GM12878 (cell line): ENCODE measurements around the gene FKBP9. TPM values are rescaled to one million over a fixed set of nuclear protein-coding genes. Genes with fewer than 3 reads are reported as not detected.

Experiments used
- ATAC-seq: fragments of 200-7000 bp; cut with Tn5 transposase; 3 replicates; pipeline ENCODE4 v1.9.1; 2020; ENCODE audit warnings: mild to moderate bottlenecking, moderate library complexity
- BruUV-seq: library from RNA; stranded (reverse); fragments of 400-500 nt; replicated peaks from 2 replicates; lab custom pipeline; 2021; lab: Mats Ljungman, UMichigan
- CTCF ChIA-PET: fragments of 300-600 bp; sonication (Branson Sonifier 250); formaldehyde crosslinking; extraction: SDS; loops from one replicate; lab custom pipeline; 2021; ENCODE audit warnings: inconsistent platforms; lab: Yijun Ruan, JAX
- POLR2A ChIA-PET: fragments of 350-600 bp; formaldehyde crosslinking; extraction: SDS; loops from one replicate; lab custom pipeline; 2021; ENCODE audit warnings: inconsistent platforms; lab: Charles Lee
- RAD21 ChIA-PET: fragments of 300-600 bp; sonication (Branson Sonifier 250); formaldehyde crosslinking; loops from one replicate; lab custom pipeline; 2023; ENCODE audit warnings: antibody characterized with exemption; ENCODE audit not compliant: unreplicated experiment; lab: Charles Lee
- SMC1A ChIA-PET: fragments of 300-600 bp; sonication (Branson Sonifier 250); formaldehyde crosslinking; loops from one replicate; lab custom pipeline; 2023; ENCODE audit not compliant: unreplicated experiment, uncharacterized antibody; lab: Charles Lee
- DNase-seq: peaks from one replicate; pipeline ENCODE4 v3.0.0-alpha.2; 2011; ENCODE audit warnings: low read depth, low spot score
- FAIRE-seq: peaks from 3 replicates; lab custom pipeline; 2011; peaks lifted over from hg19 to GRCh38; lab: Jason Lieb, UNC
- H2AFZ ChIP-seq: 2 replicates; pipeline ENCODE4 v1.6.0; 2011; ENCODE audit warnings: low read depth, low read length, control low read depth; ENCODE audit not compliant: control insufficient read depth
- H3K27ac ChIP-seq: 2 replicates; pipeline ENCODE4 v1.5.1; 2011; ENCODE audit warnings: control low read depth; ENCODE audit not compliant: control insufficient read depth, insufficient read depth
- H3K27me3 ChIP-seq, 2 experiments: replicated peaks in 1 of 2; 2 replicates each; pipeline versions ENCODE4 v1.6.0 to v1.6.1; 2011; ENCODE audit warnings: low read length in 1 of 2; ENCODE audit not compliant: control insufficient read depth in 2 of 2, insufficient read depth in 2 of 2
- H3K36me3 ChIP-seq, 2 experiments: 2 replicates each; pipeline ENCODE4 v1.5.1; 2011; ENCODE audit warnings: low read length in 1 of 2; ENCODE audit not compliant: control insufficient read depth in 2 of 2, insufficient read depth in 2 of 2
- H3K4me1 ChIP-seq: 2 replicates; pipeline ENCODE4 v1.6.1; 2011; ENCODE audit warnings: mild to moderate bottlenecking, low read length, moderate library complexity, mixed read lengths; ENCODE audit not compliant: control insufficient read depth, insufficient read depth
- H3K4me2 ChIP-seq: 2 replicates; pipeline ENCODE4 v1.6.0; 2011; ENCODE audit warnings: control low read depth; ENCODE audit not compliant: control insufficient read depth, insufficient read depth
- H3K4me3 ChIP-seq: fragments of 200-600 bp; sonication (generic); 2 replicates; pipeline ENCODE4 v1.5.1; 2016
- H3K79me2 ChIP-seq: 2 replicates; pipeline ENCODE4 v1.6.0; 2011; ENCODE audit warnings: low read length; ENCODE audit not compliant: control insufficient read depth, insufficient read depth
- H3K9ac ChIP-seq: 2 replicates; pipeline ENCODE4 v1.8.0; 2011; ENCODE audit warnings: low read length, control low read depth, mixed read lengths; ENCODE audit not compliant: control insufficient read depth, insufficient read depth
- H3K9me3 ChIP-seq: replicated peaks from 3 replicates; pipeline ENCODE4 v1.5.1; 2011; ENCODE audit warnings: mild to moderate bottlenecking, low read length; ENCODE audit not compliant: control insufficient read depth, insufficient read depth
- H4K20me1 ChIP-seq: 2 replicates; pipeline ENCODE4 v1.6.0; 2011; ENCODE audit not compliant: control insufficient read depth, insufficient read depth
- ATF7 ChIP-seq: fragments of 450-650 bp; IDR thresholded peaks from 2 replicates; pipeline ENCODE4 v1.6.1; 2016; ENCODE audit warnings: low read depth, mild to moderate bottlenecking
- CBFB ChIP-seq: IDR thresholded peaks from 2 replicates; pipeline ENCODE4 v1.6.1; 2016; ENCODE audit warnings: antibody characterized with exemption, low read depth
- CBX3 ChIP-seq: fragments of 200-600 bp; sonication (generic); IDR thresholded peaks from 2 replicates; pipeline ENCODE4 v1.6.1; 2016; ENCODE audit warnings: low read depth, borderline replicate concordance
- CEBPB ChIP-seq, 2 experiments: fragments of 150-350 bp in 1 of 2; IDR thresholded peaks; 2 replicates each; pipeline ENCODE4 v1.6.1; 2012 to 2014; ENCODE audit warnings: low read depth in 2 of 2, low read length in 2 of 2, borderline replicate concordance in 1 of 2, inconsistent platforms in 1 of 2
- CTCF ChIP-seq, 3 experiments: IDR thresholded peaks in 2 of 3; conservative IDR thresholded peaks in 1 of 3; 2 replicates each; pipeline ENCODE4 v1.5.1; 2011; ENCODE audit warnings: low read depth in 3 of 3, low read length in 3 of 3, mild to moderate bottlenecking in 3 of 3, control low read depth in 2 of 3, moderate library complexity in 2 of 3, inconsistent platforms in 1 of 3, mixed read lengths in 1 of 3; ENCODE audit not compliant: control insufficient read depth in 2 of 3, insufficient read depth in 1 of 3; ENCODE audit errors: extremely low read depth in 1 of 3
- IRF4 ChIP-seq: IDR thresholded peaks from 2 replicates; pipeline ENCODE4 v1.6.1; 2011; ENCODE audit warnings: low read depth, low read length
- MXI1 ChIP-seq: fragments of 150-350 bp; IDR thresholded peaks from 2 replicates; pipeline ENCODE4 v1.6.1; 2011; ENCODE audit warnings: low read depth, mild to moderate bottlenecking, inconsistent platforms, low read length, improper control_type of control experiment
- NFYA ChIP-seq: IDR thresholded peaks from 2 replicates; pipeline ENCODE4 v1.6.1; 2011; ENCODE audit warnings: low read depth, mild to moderate bottlenecking, low read length, improper control_type of control experiment, borderline replicate concordance
- PML ChIP-seq: IDR thresholded peaks from 2 replicates; pipeline ENCODE4 v1.6.1; 2012; ENCODE audit warnings: low read length, inconsistent platforms
- POLR2A ChIP-seq: IDR thresholded peaks from 2 replicates; pipeline ENCODE4 v1.6.1; 2011; ENCODE audit warnings: low read depth, mild to moderate bottlenecking, low read length
- RAD51 ChIP-seq: fragments of 450-650 bp; IDR thresholded peaks from 2 replicates; pipeline ENCODE4 v1.6.1; 2016; ENCODE audit warnings: moderate library complexity, mild to moderate bottlenecking, inconsistent platforms
- RFX5 ChIP-seq: IDR thresholded peaks from 2 replicates; pipeline ENCODE4 v1.6.1; 2011; ENCODE audit warnings: low read depth, low read length, improper control_type of control experiment
- RUNX3 ChIP-seq: IDR thresholded peaks from 2 replicates; pipeline ENCODE4 v1.6.1; 2012; ENCODE audit warnings: low read length, inconsistent platforms
- SIX5 ChIP-seq: IDR thresholded peaks from 2 replicates; pipeline ENCODE4 v1.6.1; 2011; ENCODE audit warnings: mild to moderate bottlenecking, low read depth, low read length, moderate library complexity; ENCODE audit not compliant: severe bottlenecking
- SPI1 ChIP-seq: IDR thresholded peaks from 2 replicates; pipeline ENCODE4 v1.6.1; 2011; ENCODE audit warnings: low read depth, mild to moderate bottlenecking, low read length, moderate library complexity, borderline replicate concordance; ENCODE audit not compliant: insufficient read depth
- SREBF2 ChIP-seq: IDR thresholded peaks from 2 replicates; pipeline ENCODE4 v1.6.1; 2012; ENCODE audit warnings: mild to moderate bottlenecking, low read length
- SUPT20H ChIP-seq: IDR thresholded peaks from 2 replicates; pipeline ENCODE4 v1.6.1; 2011; ENCODE audit warnings: low read depth, mild to moderate bottlenecking, low read length, moderate library complexity, borderline replicate concordance; ENCODE audit not compliant: control insufficient read depth
- USF1 ChIP-seq: IDR thresholded peaks from 2 replicates; pipeline ENCODE4 v1.6.1; 2011; ENCODE audit warnings: borderline replicate concordance, low read depth, mild to moderate bottlenecking, moderate library complexity, mixed read lengths, low read length; ENCODE audit not compliant: insufficient read depth; ENCODE audit errors: extremely low read length
- ZNF24 ChIP-seq: fragments of 450-650 bp; IDR thresholded peaks from 2 replicates; pipeline ENCODE4 v1.6.1; 2017; ENCODE audit warnings: antibody characterized with exemption, mild to moderate bottlenecking
- ZNF384 ChIP-seq: IDR thresholded peaks from 2 replicates; pipeline ENCODE4 v1.6.1; 2012; ENCODE audit warnings: low read depth, mild to moderate bottlenecking, low read length, improper control_type of control experiment, borderline replicate concordance
- WGBS: methylation state at CpG from one replicate; pipeline ENCODE4 v1.1.6; 2016; ENCODE audit warnings: low lambda C conversion rate; ENCODE audit not compliant: insufficient replicate concordance, insufficient coverage; ENCODE audit errors: missing lambda C conversion rate; 5-methylcytosine and 5-hydroxymethylcytosine counted together
- in situ Hi-C: fragments of 300-500 bp; cut with MboI; formaldehyde crosslinking; loops from 9 replicates; pipeline ENCODE4 v1.14.3; 2018; ENCODE audit warnings: mixed read lengths
- intact Hi-C: fragments of 100-400 bp; cut with micrococcal nuclease; formaldehyde crosslinking; loops from one replicate; pipeline ENCODE4 v1.14.2; 2022; ENCODE audit not compliant: unreplicated experiment
- polyA plus RNA-seq, 11 experiments: library from polyadenylated mRNA; depleted of rRNA in 4 of 11; unstranded in 6 of 11; stranded (reverse) in 5 of 11; fragments of >200 nt; fragmentation: Nextera tagmentation in 4 of 11; fragmentation: Illumina TruSeq in 1 of 11; extraction: Ambion mirVana in 4 of 11; extraction: Trizol in 1 of 11; gene quantifications; 1 replicate in 1 of 11; 2 replicates in 10 of 11; pipeline versions ENCODE4 v1.2.1 to v1.2.3, GENCODE V29; 2011 to 2016; ENCODE audit warnings: inconsistent platforms in 2 of 11, missing spikeins in 2 of 11, low read depth in 1 of 11
- total RNA-seq, 4 experiments: library from RNA; depleted of rRNA in 3 of 4; stranded (reverse); fragments of >200 nt in 3 of 4; fragmentation: Illumina TruSeq in 1 of 4; extraction: Trizol in 1 of 4; gene quantifications; 2 replicates each; pipeline versions ENCODE4 v1.2.1 to v1.2.3, GENCODE V29; 2013 to 2021

Gene FKBP9
- total and polyA plus RNA-seq, 10 of the 15 experiments (the other 5 are each of a cell fraction or from before 2014, with no cell fraction given), result 0.04 to 6.6 (median 2.6) TPM

GRCh38 chr7:32952876-32953275, 4.4 kb upstream of the FKBP9 start:
- H3K4me2 ChIP-seq, result no peak overlapping the region
- H3K9me3 ChIP-seq, result peaks cover 6% of the 10 kb centered on the region; the same call in 2 of the 3 replicates
- TF ChIP-seq ATF7 (no peak), PML (no peak), ZNF24 (no peak), IRF4 (no peak), NFYA (no peak), CBFB (no peak), RAD51 (no peak), POLR2A (no peak), ZNF384 (no peak), RUNX3 (no peak), SREBF2 (no peak), SPI1 (no peak), CBX3 (no peak), MXI1 (no peak), RFX5 (no peak), CTCF (IDR thresholded peaks at IDR 0.05 in 2 of 3, conservative IDR thresholded peaks at IDR 0.05 in 1 of 3; ENCODE audit: control insufficient read depth in 2 of 3, extremely low read depth in 1 of 3, insufficient read depth in 1 of 3, low read depth in 3 of 3, low read length in 3 of 3) (no peak), USF1 (no peak), SIX5 (no peak), SUPT20H (no peak), CEBPB (IDR thresholded peaks at IDR 0.05; ENCODE audit: borderline replicate concordance in 1 of 2, low read depth in 2 of 2, low read length in 2 of 2) (no peak)
- no TSS peak for BruUV-seq
- H3K36me3 ChIP-seq, result no peaks in the 10 kb centered on the region
- no peak overlapping the region for H2AFZ ChIP-seq
- no peaks in the 10 kb centered on the region for H3K79me2 ChIP-seq
- no peaks in the 10 kb centered on the region for H3K4me1 ChIP-seq
- POLR2A ChIA-PET, result no interaction called here
- H3K27me3 ChIP-seq, result peaks cover 0 to 1% of the 10 kb centered on the region in 2 experiments; a peak in 2 of 4 replicates
- no peak for DNase-seq
- H3K4me3 ChIP-seq, result no peak overlapping the region
- in situ Hi-C loops, result no loop called here
- CTCF ChIA-PET, result no interaction called here
- H4K20me1 ChIP-seq, result no peaks in the 10 kb centered on the region
- ATAC-seq, result no peak
- H3K9ac ChIP-seq, result no peak overlapping the region
- SMC1A ChIA-PET, result no interaction called here
- no peak overlapping the region for H3K27ac ChIP-seq
- RAD21 ChIA-PET, result no interaction called here
- no peak for FAIRE-seq
- intact Hi-C loops, result no loop called here
- WGBS, result 94% methylated on average over 1 of the region's 1 CpG
